Measurements from ENCODE around the gene NCOA1.

DNA sequence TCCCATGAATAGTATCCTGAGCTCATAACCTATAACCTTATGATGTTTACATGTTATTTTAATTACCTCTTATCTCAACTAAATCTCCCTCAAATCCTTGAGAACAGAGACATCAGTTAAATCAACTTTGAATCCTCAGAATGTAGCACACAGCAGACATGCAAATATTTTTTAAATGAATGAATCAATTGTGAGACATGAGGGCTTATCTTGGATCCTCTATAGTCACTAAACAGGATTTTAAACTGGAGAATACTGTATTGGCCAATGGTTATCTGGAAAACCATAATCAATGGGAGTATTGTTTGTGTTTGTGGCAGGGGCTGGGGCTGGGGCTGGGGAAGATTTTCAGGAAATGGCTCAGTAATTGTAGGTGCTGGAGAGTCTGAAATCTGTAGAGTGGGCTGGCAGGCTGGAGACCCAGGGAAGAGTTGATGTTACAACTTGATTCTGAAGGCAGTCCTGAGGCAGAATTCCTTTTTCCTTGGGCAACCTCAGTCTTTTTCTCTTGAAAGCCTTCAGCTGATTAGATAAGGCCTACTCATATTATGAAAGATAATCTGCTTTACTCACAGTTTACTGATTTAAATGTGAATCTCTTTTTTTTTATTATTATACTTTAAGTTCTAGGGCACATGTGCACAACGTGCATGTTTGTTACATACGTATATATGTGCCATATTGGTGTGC is 106.3 kb downstream of the NCOA1 start:
- TF ChIP-seq, protein P1, sequence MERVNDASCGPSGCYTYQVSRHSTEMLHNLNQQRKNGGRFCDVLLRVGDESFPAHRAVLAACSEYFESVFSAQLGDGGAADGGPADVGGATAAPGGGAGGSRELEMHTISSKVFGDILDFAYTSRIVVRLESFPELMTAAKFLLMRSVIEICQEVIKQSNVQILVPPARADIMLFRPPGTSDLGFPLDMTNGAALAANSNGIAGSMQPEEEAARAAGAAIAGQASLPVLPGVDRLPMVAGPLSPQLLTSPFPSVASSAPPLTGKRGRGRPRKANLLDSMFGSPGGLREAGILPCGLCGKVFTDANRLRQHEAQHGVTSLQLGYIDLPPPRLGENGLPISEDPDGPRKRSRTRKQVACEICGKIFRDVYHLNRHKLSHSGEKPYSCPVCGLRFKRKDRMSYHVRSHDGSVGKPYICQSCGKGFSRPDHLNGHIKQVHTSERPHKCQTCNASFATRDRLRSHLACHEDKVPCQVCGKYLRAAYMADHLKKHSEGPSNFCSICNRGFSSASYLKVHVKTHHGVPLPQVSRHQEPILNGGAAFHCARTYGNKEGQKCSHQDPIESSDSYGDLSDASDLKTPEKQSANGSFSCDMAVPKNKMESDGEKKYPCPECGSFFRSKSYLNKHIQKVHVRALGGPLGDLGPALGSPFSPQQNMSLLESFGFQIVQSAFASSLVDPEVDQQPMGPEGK (CRISPR knock-in tag; IDR thresholded peaks at IDR 0.05; ENCODE audit: borderline replicate concordance): no peak
- no peak for TF ChIP-seq PPARA (CRISPR knock-in tag; IDR thresholded peaks at IDR 0.05; ENCODE audit: borderline replicate concordance)
- TF ChIP-seq, protein P2, sequence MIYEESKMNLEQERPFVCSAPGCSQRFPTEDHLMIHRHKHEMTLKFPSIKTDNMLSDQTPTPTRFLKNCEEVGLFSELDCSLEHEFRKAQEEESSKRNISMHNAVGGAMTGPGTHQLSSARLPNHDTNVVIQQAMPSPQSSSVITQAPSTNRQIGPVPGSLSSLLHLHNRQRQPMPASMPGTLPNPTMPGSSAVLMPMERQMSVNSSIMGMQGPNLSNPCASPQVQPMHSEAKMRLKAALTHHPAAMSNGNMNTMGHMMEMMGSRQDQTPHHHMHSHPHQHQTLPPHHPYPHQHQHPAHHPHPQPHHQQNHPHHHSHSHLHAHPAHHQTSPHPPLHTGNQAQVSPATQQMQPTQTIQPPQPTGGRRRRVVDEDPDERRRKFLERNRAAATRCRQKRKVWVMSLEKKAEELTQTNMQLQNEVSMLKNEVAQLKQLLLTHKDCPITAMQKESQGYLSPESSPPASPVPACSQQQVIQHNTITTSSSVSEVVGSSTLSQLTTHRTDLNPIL (CRISPR knock-in tag; IDR thresholded peaks at IDR 0.05; ENCODE audit: low read depth): no peak

Data from SK-N-SH treated with all-trans-retinoic acid at 6 μM for 48 hours (cell line).